ENCODE results near the gene PPP3CA. TPM values are rescaled to one million over a fixed set of nuclear protein-coding genes. Genes with fewer than 3 reads are reported as not detected.

The PPP3CA gene
- total RNA-seq, 2 donors from 2014 or later, result 36.6 to 39.2 TPM

GRCh38 chr4:101254776-101255175 is 92.5 kb downstream of the PPP3CA start:
- Mint-ChIP-seq H3K4me3 (no peak overlapping the region), H3K4me1 (peaks cover 44% of the 10 kb centered on the region), H3K9me3 (no peaks in the 10 kb centered on the region), H3K27me3 (ENCODE audit: insufficient read depth) (no peaks in the 10 kb centered on the region), H3K27ac (no peak overlapping the region), H3K36me3 (ENCODE audit: low read depth) (no peaks in the 10 kb centered on the region)
- Histone ChIP-seq H3K9ac (ENCODE audit: extremely low read depth, low read length, poor library complexity, severe bottlenecking) (no peak overlapping the region), H3K27ac (ENCODE audit: low read depth, low read length) (no peak overlapping the region), H3K27me3 (ENCODE audit: control insufficient read depth, insufficient read depth, low read length, poor library complexity, severe bottlenecking) (no peaks in the 10 kb centered on the region), H3K9me3 (ENCODE audit: control insufficient read depth, low read length) (no peaks in the 10 kb centered on the region), H3K36me3 (ENCODE audit: control insufficient read depth, insufficient read depth, low read length) (no peaks in the 10 kb centered on the region), H3K4me1 (ENCODE audit: control insufficient read depth, insufficient read depth, low read length) (peaks cover 5% of the 10 kb centered on the region), H3K4me3 (ENCODE audit: low read length) (no peak overlapping the region)
- 79% methylated on average over 4 of the region's 4 CpGs; no CpG with 5 or more reads in 1 of the 2 experiments for WGBS, 2 experiments (ENCODE audit: insufficient coverage in 1 of 2, insufficient read length in 1 of 2)
- DNase-seq, result no peak
- no peak for TF ChIP-seq CTCF (conservative IDR thresholded peaks at IDR 0.05)

- H3K9ac ChIP-seq (ENCODE audit: extremely low read depth, low read length, poor library complexity, severe bottlenecking), result no peak overlapping the region
- DNase-seq, result no peak
- H3K4me1 ChIP-seq (ENCODE audit: control insufficient read depth, insufficient read depth, low read length), result peaks cover 2% of the 10 kb centered on the region
- Mint-ChIP-seq H3K36me3 (ENCODE audit: low read depth) (no peaks in the 10 kb centered on the region), H3K9me3 (no peaks in the 10 kb centered on the region), H3K27ac (no peak overlapping the region), H3K27me3 (ENCODE audit: insufficient read depth) (no peaks in the 10 kb centered on the region), H3K4me3 (no peak overlapping the region), H3K4me1 (peaks cover 33% of the 10 kb centered on the region)
- H3K36me3 ChIP-seq (ENCODE audit: control insufficient read depth, insufficient read depth, low read length), result no peaks in the 10 kb centered on the region
- no peak for TF ChIP-seq CTCF (conservative IDR thresholded peaks at IDR 0.05)
- H3K27me3 ChIP-seq (ENCODE audit: control insufficient read depth, insufficient read depth, low read length, poor library complexity, severe bottlenecking), result no peaks in the 10 kb centered on the region
- 93% methylated on average over 1 of the region's 1 CpG; no CpG with 5 or more reads in 1 of the 2 experiments for WGBS, 2 experiments (ENCODE audit: insufficient coverage in 1 of 2, insufficient read length in 1 of 2)
- no peaks in the 10 kb centered on the region for H3K9me3 ChIP-seq (ENCODE audit: control insufficient read depth, low read length)
- H3K27ac ChIP-seq (ENCODE audit: low read depth, low read length), result no peak overlapping the region
- H3K4me3 ChIP-seq (ENCODE audit: low read length), result no peak overlapping the region
These were observed 94.2 kb downstream of the PPP3CA start for GRCh38 chr4:101253121-101253520.

GRCh38 chr4:101252721-101253120 is 94.6 kb downstream of the PPP3CA start:
- 67% methylated on average over 2 of the region's 2 CpGs; no CpG with 5 or more reads in 1 of the 2 experiments for WGBS, 2 experiments (ENCODE audit: insufficient coverage in 1 of 2, insufficient read length in 1 of 2)
- H3K36me3 Mint-ChIP-seq (ENCODE audit: low read depth), result no peaks in the 10 kb centered on the region
- H3K4me1 Mint-ChIP-seq, result peaks cover 30% of the 10 kb centered on the region
- no peak overlapping the region for H3K9ac ChIP-seq (ENCODE audit: extremely low read depth, low read length, poor library complexity, severe bottlenecking)
- H3K9me3 ChIP-seq (ENCODE audit: control insufficient read depth, low read length), result no peaks in the 10 kb centered on the region
- H3K27me3 ChIP-seq (ENCODE audit: control insufficient read depth, insufficient read depth, low read length, poor library complexity, severe bottlenecking), result no peaks in the 10 kb centered on the region
- no peak overlapping the region for H3K4me3 Mint-ChIP-seq
- H3K27ac Mint-ChIP-seq, result no peak overlapping the region
- TF ChIP-seq CTCF (conservative IDR thresholded peaks at IDR 0.05), result no peak
- no peaks in the 10 kb centered on the region for H3K9me3 Mint-ChIP-seq
- no peaks in the 10 kb centered on the region for H3K27me3 Mint-ChIP-seq (ENCODE audit: insufficient read depth)
- H3K4me3 ChIP-seq (ENCODE audit: low read length), result no peak overlapping the region
- no peak for DNase-seq
- H3K27ac ChIP-seq (ENCODE audit: low read depth, low read length), result no peak overlapping the region
- H3K4me1 ChIP-seq (ENCODE audit: control insufficient read depth, insufficient read depth, low read length), result peaks cover 2% of the 10 kb centered on the region
- no peaks in the 10 kb centered on the region for H3K36me3 ChIP-seq (ENCODE audit: control insufficient read depth, insufficient read depth, low read length)
